Nephron (organoid): ENCODE data around the gene TNFAIP1.

Experiments
- H3K27ac Mint-ChIP-seq, 3 experiments: 2 replicates each; pipeline ENCODE4 v1.8.0; 2020; ENCODE audit warnings: mixed read lengths in 3 of 3, mild to moderate bottlenecking in 2 of 3, moderate library complexity in 1 of 3
- H3K27me3 Mint-ChIP-seq: 2 replicates; pipeline ENCODE4 v1.8.0; 2021; ENCODE audit warnings: low read depth, mild to moderate bottlenecking, moderate library complexity, mixed read lengths
- H3K36me3 Mint-ChIP-seq: 2 replicates; pipeline ENCODE4 v1.8.0; 2020; ENCODE audit warnings: low read depth, mixed read lengths
- H3K4me1 Mint-ChIP-seq: 2 replicates; pipeline ENCODE4 v1.8.0; 2020; ENCODE audit warnings: mixed read lengths
- H3K4me3 Mint-ChIP-seq, 3 experiments: 2 replicates each; pipeline ENCODE4 v1.8.0; 2020; ENCODE audit warnings: mild to moderate bottlenecking in 3 of 3, mixed read lengths in 3 of 3, moderate library complexity in 2 of 3
- H3K9me3 Mint-ChIP-seq: 2 replicates; pipeline ENCODE4 v1.8.0; 2020; ENCODE audit warnings: mixed read lengths
- CTCF ChIP-seq, 3 experiments: fragments of 200-600 bp; sonication (generic); IDR thresholded peaks; one replicate each; pipeline ENCODE4 v1.5.0; 2021; ENCODE audit warnings: antibody characterized with exemption in 3 of 3; ENCODE audit not compliant: unreplicated experiment in 3 of 3

The TNFAIP1 gene

GRCh38 chr17:28295677-28296578 is 39.6 kb upstream of the TNFAIP1 start:
- Mint-ChIP-seq H3K27me3 (peaks cover 5% of the 10 kb centered on the region), H3K36me3 (no peaks in the 10 kb centered on the region), H3K9me3 (no peaks in the 10 kb centered on the region), H3K27ac (no peak overlapping the region), H3K4me1 (no peaks in the 10 kb centered on the region), H3K4me3 (no peak overlapping the region)
- no peak for TF ChIP-seq CTCF (IDR thresholded peaks at IDR 0.05; ENCODE audit: unreplicated experiment in 3 of 3)

DNA sequence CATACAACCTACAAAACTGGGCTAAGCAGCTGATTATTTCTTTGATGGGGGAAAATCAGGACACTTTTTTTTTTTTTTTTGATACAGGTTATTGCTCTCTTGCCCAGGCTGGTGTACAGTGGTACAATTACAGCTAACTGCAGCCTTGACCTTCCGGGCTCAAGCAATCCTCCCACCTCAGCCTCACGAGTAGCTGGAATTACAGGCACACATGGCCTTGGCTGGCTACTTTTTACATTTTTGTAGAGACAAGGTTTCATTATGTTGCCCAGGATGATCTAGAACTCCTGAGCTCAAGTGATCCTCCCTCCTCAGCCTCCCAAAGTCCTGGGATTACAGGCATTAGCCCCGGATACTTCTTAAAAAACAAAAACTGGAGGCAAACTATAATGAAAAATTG is 37.1 kb upstream of the TNFAIP1 start:
- Mint-ChIP-seq H3K27me3 (peaks cover 5% of the 10 kb centered on the region), H3K36me3 (no peaks in the 10 kb centered on the region), H3K4me3 (no peak overlapping the region), H3K4me1 (no peaks in the 10 kb centered on the region), H3K9me3 (no peaks in the 10 kb centered on the region), H3K27ac (no peak overlapping the region)
- no peak for TF ChIP-seq CTCF (IDR thresholded peaks at IDR 0.05; ENCODE audit: unreplicated experiment in 3 of 3)

GRCh38 chr17:28306954-28307401 is 28.6 kb upstream of the TNFAIP1 start:
- no peak overlapping the region for H3K4me3 Mint-ChIP-seq
- no peaks in the 10 kb centered on the region for H3K36me3 Mint-ChIP-seq
- H3K27ac Mint-ChIP-seq, result no peak overlapping the region
- H3K9me3 Mint-ChIP-seq, result no peaks in the 10 kb centered on the region
- no peak for TF ChIP-seq CTCF (IDR thresholded peaks at IDR 0.05; ENCODE audit: unreplicated experiment in 3 of 3)
- H3K27me3 Mint-ChIP-seq, result no peaks in the 10 kb centered on the region
- no peaks in the 10 kb centered on the region for H3K4me1 Mint-ChIP-seq

DNA sequence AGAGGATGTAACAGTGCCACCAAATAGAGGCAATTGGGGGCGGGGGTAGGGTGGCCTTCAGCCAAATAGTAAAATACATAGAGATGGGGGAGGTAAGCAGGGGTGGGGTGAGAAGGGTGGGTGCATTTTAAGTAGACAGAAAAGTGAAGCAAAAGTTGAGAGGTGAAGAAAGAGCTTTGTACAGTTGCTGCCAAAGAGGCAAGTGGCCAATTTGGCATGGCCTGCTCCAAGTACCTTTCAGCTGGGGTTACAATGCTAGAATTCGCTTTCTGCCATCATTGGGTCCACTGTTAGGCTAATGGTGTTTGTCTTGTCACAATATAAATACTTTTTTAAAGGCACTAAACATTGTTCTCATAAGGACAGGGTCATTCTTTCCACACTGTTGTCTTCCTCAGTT is 21.7 kb upstream of the TNFAIP1 start:
- H3K4me1 Mint-ChIP-seq, result peaks cover 11% of the 10 kb centered on the region
- H3K27me3 Mint-ChIP-seq, result no peaks in the 10 kb centered on the region
- no peak for TF ChIP-seq CTCF (IDR thresholded peaks at IDR 0.05; ENCODE audit: unreplicated experiment in 3 of 3)
- H3K36me3 Mint-ChIP-seq, result no peaks in the 10 kb centered on the region
- H3K27ac Mint-ChIP-seq, result no peak overlapping the region
- no peak overlapping the region for H3K4me3 Mint-ChIP-seq
- H3K9me3 Mint-ChIP-seq, result no peaks in the 10 kb centered on the region

GRCh38 chr17:28315846-28316705 is 19.5 kb upstream of the TNFAIP1 start:
- Mint-ChIP-seq H3K4me1 (peaks cover 30% of the 10 kb centered on the region), H3K27me3 (no peaks in the 10 kb centered on the region), H3K36me3 (no peaks in the 10 kb centered on the region), H3K9me3 (no peaks in the 10 kb centered on the region), H3K4me3 (peak overlapping the region in 2 of 3 experiments; percentile 6 to 17), H3K27ac (no peak overlapping the region)
- no peak for TF ChIP-seq CTCF (IDR thresholded peaks at IDR 0.05; ENCODE audit: unreplicated experiment in 3 of 3)
